Ovary (tissue), 3 donors: ENCODE results near the gene TM7SF3.

ENCODE experiments used
- EP300 ChIP-seq: sonication (generic); formaldehyde crosslinking; IDR thresholded peaks from one replicate; pipeline ENCODE4 v1.6.1; 2017; ENCODE audit warnings: antibody characterized with exemption
- POLR2A ChIP-seq: fragments of 450-650 bp; IDR thresholded peaks from one replicate; pipeline ENCODE4 v1.6.1; 2017; ENCODE audit warnings: antibody characterized with exemption, mild to moderate bottlenecking, moderate library complexity
- TF ChIP-seq, protein P1 (sequence below), 3 donors: fragments of 450-650 bp in 2 of 3; fragments of 200-600 bp in 1 of 3; IDR thresholded peaks; one replicate each; pipeline versions ENCODE4 v1.5.1 to v1.8.0; 2016 to 2022; ENCODE audit warnings: antibody characterized with exemption in 3 of 3, mild to moderate bottlenecking in 1 of 3
- donor health status: DM: no; HTN: no; CAD: no.

- TF ChIP-seq EP300 (no peak), POLR2A (no peak)
- TF ChIP-seq, protein P1, sequence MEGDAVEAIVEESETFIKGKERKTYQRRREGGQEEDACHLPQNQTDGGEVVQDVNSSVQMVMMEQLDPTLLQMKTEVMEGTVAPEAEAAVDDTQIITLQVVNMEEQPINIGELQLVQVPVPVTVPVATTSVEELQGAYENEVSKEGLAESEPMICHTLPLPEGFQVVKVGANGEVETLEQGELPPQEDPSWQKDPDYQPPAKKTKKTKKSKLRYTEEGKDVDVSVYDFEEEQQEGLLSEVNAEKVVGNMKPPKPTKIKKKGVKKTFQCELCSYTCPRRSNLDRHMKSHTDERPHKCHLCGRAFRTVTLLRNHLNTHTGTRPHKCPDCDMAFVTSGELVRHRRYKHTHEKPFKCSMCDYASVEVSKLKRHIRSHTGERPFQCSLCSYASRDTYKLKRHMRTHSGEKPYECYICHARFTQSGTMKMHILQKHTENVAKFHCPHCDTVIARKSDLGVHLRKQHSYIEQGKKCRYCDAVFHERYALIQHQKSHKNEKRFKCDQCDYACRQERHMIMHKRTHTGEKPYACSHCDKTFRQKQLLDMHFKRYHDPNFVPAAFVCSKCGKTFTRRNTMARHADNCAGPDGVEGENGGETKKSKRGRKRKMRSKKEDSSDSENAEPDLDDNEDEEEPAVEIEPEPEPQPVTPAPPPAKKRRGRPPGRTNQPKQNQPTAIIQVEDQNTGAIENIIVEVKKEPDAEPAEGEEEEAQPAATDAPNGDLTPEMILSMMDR (IDR thresholded peaks at IDR 0.05) = no peak
These were observed 20.6 kb upstream of the TM7SF3 start for GRCh38 chr12:27034607-27035293.
